Keratinocyte (primary cell): ENCODE measurements around the gene CLN3. TPM values are rescaled to one million over a fixed set of nuclear protein-coding genes. Genes with fewer than 3 reads are reported as not detected.

Source experiments
- DNase-seq: peaks from one replicate; pipeline ENCODE4 v3.0.0-alpha.2; 2011; ENCODE audit warnings: low read depth, missing footprints, low spot score
- FAIRE-seq: peaks from 2 replicates; lab custom pipeline; 2011; peaks lifted over from hg19 to GRCh38; lab: Jason Lieb, UNC
- H2AFZ ChIP-seq: 2 replicates; pipeline ENCODE4 v1.6.0; 2012; ENCODE audit warnings: low read length, control low read depth, inconsistent platforms; ENCODE audit not compliant: control insufficient read depth
- H3K27ac ChIP-seq: 2 replicates; pipeline ENCODE4 v1.5.1; 2011; ENCODE audit warnings: low read length; ENCODE audit not compliant: control insufficient read depth, insufficient read depth
- H3K27me3 ChIP-seq: 3 replicates; pipeline ENCODE4 v1.6.0; 2011; ENCODE audit warnings: low read length; ENCODE audit not compliant: control insufficient read depth, insufficient read depth; ENCODE audit errors: extremely low read depth
- H3K36me3 ChIP-seq, 2 experiments: 2 replicates in 1 of 2; 3 replicates in 1 of 2; pipeline ENCODE4 v1.5.1; 2011; ENCODE audit warnings: low read length in 2 of 2, mild to moderate bottlenecking in 1 of 2; ENCODE audit not compliant: control insufficient read depth in 2 of 2, insufficient read depth in 2 of 2; ENCODE audit errors: extremely low read depth in 1 of 2
- H3K4me1 ChIP-seq: 3 replicates; pipeline ENCODE4 v1.5.1; 2011; ENCODE audit warnings: low read length; ENCODE audit not compliant: control insufficient read depth, insufficient read depth; ENCODE audit errors: extremely low read depth
- H3K4me2 ChIP-seq: 3 replicates; pipeline ENCODE4 v1.6.0; 2011; ENCODE audit warnings: low read depth, low read length; ENCODE audit not compliant: control insufficient read depth, insufficient read depth; ENCODE audit errors: extremely low read depth
- H3K4me3 ChIP-seq, 3 experiments: fragments of 200-600 bp in 1 of 3; sonication (generic) in 1 of 3; 2 replicates in 2 of 3; 3 replicates in 1 of 3; pipeline ENCODE4 v1.5.1; 2011 to 2016; ENCODE audit warnings: low read length in 3 of 3, mild to moderate bottlenecking in 3 of 3, control low read depth in 2 of 3, inconsistent platforms in 1 of 3, low read depth in 1 of 3, mixed read lengths in 1 of 3, mixed run types in 1 of 3, moderate library complexity in 1 of 3; ENCODE audit not compliant: control insufficient read depth in 2 of 3, insufficient read depth in 2 of 3; ENCODE audit errors: extremely low read depth in 1 of 3
- H3K79me2 ChIP-seq: 2 replicates; pipeline ENCODE4 v1.6.0; 2012; ENCODE audit warnings: low read length; ENCODE audit not compliant: control insufficient read depth, insufficient read depth
- H3K9ac ChIP-seq: 3 replicates; pipeline ENCODE4 v1.6.0; 2011; ENCODE audit warnings: low read length; ENCODE audit not compliant: control insufficient read depth, insufficient read depth; ENCODE audit errors: extremely low read depth
- H3K9me1 ChIP-seq: 3 replicates; pipeline ENCODE4 v1.6.0; 2011; ENCODE audit warnings: low read length; ENCODE audit not compliant: control insufficient read depth, insufficient read depth; ENCODE audit errors: extremely low read depth
- H3K9me3 ChIP-seq: 2 replicates; pipeline ENCODE4 v1.5.1; 2012; ENCODE audit warnings: low read depth, low read length; ENCODE audit not compliant: control insufficient read depth
- H4K20me1 ChIP-seq: 3 replicates; pipeline ENCODE4 v1.6.0; 2011; ENCODE audit warnings: low read length; ENCODE audit not compliant: control insufficient read depth, insufficient read depth; ENCODE audit errors: extremely low read depth
- CTCF ChIP-seq, 3 experiments: IDR thresholded peaks in 1 of 3; conservative IDR thresholded peaks in 1 of 3; optimal IDR thresholded peaks in 1 of 3; 2 replicates in 2 of 3; 3 replicates in 1 of 3; pipeline versions ENCODE3 to v1.5.1; 2011; ENCODE audit warnings: low read length in 3 of 3, mild to moderate bottlenecking in 3 of 3, moderate library complexity in 2 of 3, control low read depth in 1 of 3, inconsistent platforms in 1 of 3; ENCODE audit not compliant: insufficient read depth in 2 of 3; ENCODE audit errors: extremely low read depth in 1 of 3
- EZH2 ChIP-seq: IDR thresholded peaks from one replicate; pipeline ENCODE4 v1.6.1; 2012; ENCODE audit warnings: inconsistent platforms, mild to moderate bottlenecking, low read length, moderate library complexity
- dilution Hi-C: fragments of 300-500 bp; cut with MboI; formaldehyde crosslinking; loops from one replicate; pipeline ENCODE4 v1.7.0; 2020; ENCODE audit warnings: low sequenced_read_pairs; ENCODE audit not compliant: extremely low pct_ligation_motif_present
- polyA plus RNA-seq, 5 experiments: library from polyadenylated mRNA; depleted of rRNA in 3 of 5; stranded (reverse) in 3 of 5; stranded (forward) in 1 of 5; unstranded in 1 of 5; fragments of >200 nt; gene quantifications; 1 replicate in 1 of 5; 2 replicates in 3 of 5; 3 replicates in 1 of 5; pipeline versions ENCODE4 v1.2.1 to v1.2.3, GENCODE V29; 2011 to 2012; ENCODE audit warnings: missing spikeins in 2 of 5, low read depth in 1 of 5, low replicate concordance in 1 of 5

The CLN3 gene
- polyA plus RNA-seq, 1 donor (not counting 4 experiments of a cell fraction or from before 2014, with no cell fraction given): 12.6 TPM

DNA sequence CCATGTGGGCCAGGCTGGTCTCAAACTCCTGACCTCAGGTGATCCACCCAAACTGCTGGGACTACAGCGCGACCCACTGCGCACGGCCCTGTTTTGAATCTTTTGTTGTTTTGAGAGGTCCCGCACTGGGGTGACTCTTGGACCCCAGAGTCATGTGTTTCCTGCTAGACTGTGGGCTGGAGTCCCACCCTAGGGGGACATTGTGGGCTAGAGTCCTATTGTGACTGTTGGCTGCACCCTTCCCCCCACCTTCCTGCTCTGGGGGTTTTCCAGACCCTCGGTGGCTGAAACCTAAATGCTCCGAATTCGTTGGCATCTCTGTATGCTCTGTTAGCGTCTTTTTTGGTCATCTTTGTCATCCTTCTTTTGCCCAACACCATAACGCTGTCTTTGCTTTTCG, 30.9 kb upstream of the CLN3 start:
- FAIRE-seq: no peak
- Histone ChIP-seq H3K4me2 (no peak overlapping the region), H3K9ac (no peak overlapping the region), H3K79me2 (no peaks in the 10 kb centered on the region), H3K4me1 (no peaks in the 10 kb centered on the region), H3K27ac (no peak overlapping the region), H2AFZ (no peak overlapping the region), H4K20me1 (no peaks in the 10 kb centered on the region), H3K4me3 (no peak overlapping the region), H3K36me3 (no peaks in the 10 kb centered on the region), H3K9me3 (no peaks in the 10 kb centered on the region), H3K9me1 (no peaks in the 10 kb centered on the region), H3K27me3 (no peaks in the 10 kb centered on the region)
- DNase-seq: no peak
- dilution Hi-C loops: no loop called here
- TF ChIP-seq CTCF (optimal IDR thresholded peaks at IDR 0.05 in 1 of 3, IDR thresholded peaks at IDR 0.05 in 1 of 3, conservative IDR thresholded peaks at IDR 0.05 in 1 of 3; ENCODE audit: extremely low read depth in 1 of 3, insufficient read depth in 2 of 3, low read length in 3 of 3) (no peak), EZH2 (no peak)

GRCh38 chr16:28521436-28521835, 29.6 kb upstream of the CLN3 start:
- H3K9me3 ChIP-seq: no peaks in the 10 kb centered on the region
- H3K9me1 ChIP-seq: no peaks in the 10 kb centered on the region
- FAIRE-seq (no peak), DNase-seq (no peak)
- no peaks in the 10 kb centered on the region for H3K36me3 ChIP-seq
- H3K79me2 ChIP-seq: no peaks in the 10 kb centered on the region
- no peak overlapping the region for H3K4me2 ChIP-seq
- no peak overlapping the region for H3K27ac ChIP-seq
- no peak overlapping the region for H3K9ac ChIP-seq
- no peak for TF ChIP-seq EZH2
- TF ChIP-seq CTCF (optimal IDR thresholded peaks at IDR 0.05 in 1 of 3, IDR thresholded peaks at IDR 0.05 in 1 of 3, conservative IDR thresholded peaks at IDR 0.05 in 1 of 3; ENCODE audit: extremely low read depth in 1 of 3, insufficient read depth in 2 of 3, low read length in 3 of 3): no peak
- no peaks in the 10 kb centered on the region for H3K4me1 ChIP-seq
- dilution Hi-C loops: no loop called here
- no peaks in the 10 kb centered on the region for H4K20me1 ChIP-seq
- no peaks in the 10 kb centered on the region for H3K27me3 ChIP-seq
- H2AFZ ChIP-seq: no peak overlapping the region
- H3K4me3 ChIP-seq: no peak overlapping the region
